ENCODE data around the gene CDC6.

Gene CDC6, protein sequence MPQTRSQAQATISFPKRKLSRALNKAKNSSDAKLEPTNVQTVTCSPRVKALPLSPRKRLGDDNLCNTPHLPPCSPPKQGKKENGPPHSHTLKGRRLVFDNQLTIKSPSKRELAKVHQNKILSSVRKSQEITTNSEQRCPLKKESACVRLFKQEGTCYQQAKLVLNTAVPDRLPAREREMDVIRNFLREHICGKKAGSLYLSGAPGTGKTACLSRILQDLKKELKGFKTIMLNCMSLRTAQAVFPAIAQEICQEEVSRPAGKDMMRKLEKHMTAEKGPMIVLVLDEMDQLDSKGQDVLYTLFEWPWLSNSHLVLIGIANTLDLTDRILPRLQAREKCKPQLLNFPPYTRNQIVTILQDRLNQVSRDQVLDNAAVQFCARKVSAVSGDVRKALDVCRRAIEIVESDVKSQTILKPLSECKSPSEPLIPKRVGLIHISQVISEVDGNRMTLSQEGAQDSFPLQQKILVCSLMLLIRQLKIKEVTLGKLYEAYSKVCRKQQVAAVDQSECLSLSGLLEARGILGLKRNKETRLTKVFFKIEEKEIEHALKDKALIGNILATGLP

DNA sequence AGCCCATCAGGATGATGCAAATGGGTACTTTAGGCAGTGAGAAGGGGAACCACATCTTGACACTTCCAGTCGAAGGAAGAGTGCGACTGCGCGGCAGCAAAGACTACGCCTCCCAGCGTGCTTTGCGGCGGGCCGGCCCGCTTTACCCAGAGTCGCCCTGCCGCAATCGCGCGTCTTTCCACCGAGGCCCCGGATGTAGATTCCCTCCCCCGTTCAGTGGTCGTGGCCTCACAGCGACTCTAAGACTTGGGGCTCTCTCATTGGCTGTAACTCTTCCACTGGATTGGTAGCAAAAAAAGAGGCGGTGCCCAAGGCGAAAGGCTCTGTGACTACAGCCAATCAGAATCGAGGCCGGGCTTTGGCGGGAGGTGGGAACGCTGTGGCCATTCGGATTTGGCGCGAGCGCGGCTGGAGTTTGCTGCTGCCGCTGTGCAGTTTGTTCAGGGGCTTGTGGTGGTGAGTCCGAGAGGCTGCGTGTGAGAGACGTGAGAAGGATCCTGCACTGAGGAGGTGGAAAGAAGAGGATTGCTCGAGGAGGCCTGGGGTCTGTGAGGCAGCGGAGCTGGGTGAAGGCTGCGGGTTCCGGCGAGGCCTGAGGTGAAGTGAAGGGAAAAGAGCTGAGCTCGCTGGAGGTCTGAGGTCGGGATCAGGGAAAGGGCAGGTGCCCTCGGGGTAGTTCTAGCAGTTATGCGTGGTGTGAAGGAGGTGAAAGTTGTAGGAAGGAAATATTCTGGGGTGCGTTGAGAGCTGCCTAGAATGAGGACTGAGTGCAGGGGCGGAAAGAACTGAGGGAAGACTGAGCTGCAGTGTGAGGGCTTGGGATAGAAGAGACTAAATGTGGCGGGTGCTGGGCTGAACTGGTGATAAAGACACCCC, at the start of gene CDC6:
TSS of gene CDC6 (plus strand) at position 386 of the 876 bp plus-strand sequence. CDS start 1,542 bp downstream, outside the sequence.
- DNase-seq (ENCODE audit: low spot score): peak; percentile 88

DNA sequence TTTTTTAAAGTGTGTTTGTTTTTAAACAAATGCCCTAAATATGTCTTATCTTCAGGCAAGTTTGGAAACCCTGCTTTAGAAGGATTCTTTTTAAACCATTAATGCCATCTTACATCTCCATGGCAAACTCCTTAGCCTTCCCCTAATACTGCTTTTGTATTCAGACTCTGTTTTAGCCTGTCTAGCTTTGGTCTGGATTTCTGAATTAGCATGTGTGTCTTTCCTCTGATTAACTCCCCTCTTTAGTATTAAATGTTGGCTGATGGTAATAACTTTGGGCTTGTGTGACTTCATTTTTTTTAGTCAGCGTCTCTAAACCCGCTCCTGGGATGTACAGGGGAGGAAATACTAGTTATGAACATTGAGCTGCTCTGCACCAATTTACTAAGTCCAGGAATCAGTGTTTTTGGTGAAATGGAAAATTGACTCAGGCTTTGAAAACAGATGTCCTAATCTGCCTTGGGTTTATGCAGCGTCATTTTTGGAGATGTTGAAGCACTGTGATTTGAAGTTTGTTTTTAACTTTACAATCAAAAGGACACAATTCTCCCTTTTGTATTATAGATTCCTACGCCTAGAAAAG, 46.3 kb upstream of the CDC6 start:
- no peak for DNase-seq (ENCODE audit: low spot score)

DNA sequence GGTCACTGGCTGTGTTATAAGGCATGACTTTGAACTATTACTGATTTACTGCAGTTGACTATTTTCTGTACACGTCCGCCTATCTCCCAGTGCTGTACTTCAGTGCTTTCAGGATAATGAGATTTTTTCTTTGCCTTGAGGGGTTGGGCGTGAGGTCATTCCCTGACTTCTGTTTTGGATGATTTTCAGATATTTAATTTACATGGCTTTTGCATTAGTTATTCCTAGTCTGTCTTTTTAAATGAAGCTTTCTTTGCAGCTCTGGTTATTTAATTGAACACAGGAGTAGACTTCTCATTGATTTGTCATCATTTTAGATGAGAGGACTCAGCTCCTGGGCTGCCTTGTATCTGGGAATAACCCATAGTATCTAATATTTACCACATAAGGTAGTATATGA, 44.9 kb upstream of the CDC6 start:
- no peak for DNase-seq (ENCODE audit: low spot score)

DNA sequence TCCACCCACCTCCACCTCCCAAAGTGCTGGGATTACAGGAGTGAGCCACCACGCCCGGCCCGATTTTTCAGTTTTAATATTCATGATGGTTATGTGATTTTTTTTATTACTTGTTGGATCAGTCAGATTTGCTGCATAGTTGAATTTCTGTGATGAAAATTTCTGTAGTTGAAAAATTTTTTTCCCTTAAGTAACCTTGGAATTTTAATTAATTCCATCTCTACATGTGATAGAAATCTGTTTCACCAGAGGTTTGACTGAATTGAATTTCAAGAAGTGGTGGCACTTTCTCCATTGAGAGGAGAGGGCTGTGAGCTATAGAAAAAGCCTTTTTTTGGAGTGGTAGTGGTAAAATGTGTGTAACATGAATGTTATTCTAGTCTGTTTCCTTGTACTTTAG, 43.9 kb upstream of the CDC6 start:
- DNase-seq (ENCODE audit: low spot score): no peak

DNA sequence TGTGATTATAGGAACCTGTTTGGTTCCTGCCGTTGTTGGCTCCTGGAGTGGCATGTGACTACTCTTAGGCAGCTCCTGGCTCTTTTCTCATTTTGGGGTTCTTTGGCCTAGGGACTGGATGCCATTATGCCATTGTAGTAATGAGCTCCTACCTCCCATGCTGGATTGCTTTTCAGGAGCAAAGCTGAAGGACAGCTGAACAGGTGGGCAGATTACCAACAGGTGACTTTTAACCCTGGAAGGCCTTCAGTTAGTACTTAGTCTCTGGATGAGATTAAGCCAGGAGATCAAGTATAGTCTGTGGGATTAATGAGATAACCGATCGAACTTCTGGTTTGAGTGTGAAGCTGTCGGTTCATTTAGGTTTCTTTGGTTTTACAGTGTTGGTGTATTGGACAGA, 43.4 kb upstream of the CDC6 start:
- DNase-seq (ENCODE audit: low spot score): no peak

DNA sequence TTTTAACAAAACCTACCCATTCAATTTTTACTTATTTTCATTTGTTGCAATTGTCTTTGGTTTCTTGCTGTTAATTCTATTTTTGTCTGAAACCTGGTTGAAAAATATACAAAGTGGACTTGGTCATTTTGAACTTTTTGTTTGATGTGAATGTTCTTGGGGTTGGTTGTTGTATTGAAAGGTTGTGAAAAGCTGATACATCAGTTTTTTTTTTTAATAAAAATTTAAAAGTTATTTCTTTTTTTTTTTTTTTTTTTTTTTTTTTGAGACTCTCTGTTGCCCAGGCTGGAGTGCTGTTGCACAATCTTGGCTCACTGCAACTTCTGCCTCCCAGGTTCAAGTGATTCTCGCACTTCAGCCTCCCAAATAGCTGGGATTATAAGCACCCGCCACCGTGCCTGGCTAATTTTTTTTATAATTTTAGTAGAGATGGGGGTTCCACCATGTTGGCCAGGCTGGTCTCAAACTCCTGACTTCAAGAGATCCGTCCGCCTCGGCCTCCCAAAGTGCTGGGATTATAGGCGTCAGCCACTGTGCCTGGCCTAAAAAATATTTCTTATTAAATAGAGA, 39.7 kb upstream of the CDC6 start:
- DNase-seq (ENCODE audit: low spot score): no peak

DNA sequence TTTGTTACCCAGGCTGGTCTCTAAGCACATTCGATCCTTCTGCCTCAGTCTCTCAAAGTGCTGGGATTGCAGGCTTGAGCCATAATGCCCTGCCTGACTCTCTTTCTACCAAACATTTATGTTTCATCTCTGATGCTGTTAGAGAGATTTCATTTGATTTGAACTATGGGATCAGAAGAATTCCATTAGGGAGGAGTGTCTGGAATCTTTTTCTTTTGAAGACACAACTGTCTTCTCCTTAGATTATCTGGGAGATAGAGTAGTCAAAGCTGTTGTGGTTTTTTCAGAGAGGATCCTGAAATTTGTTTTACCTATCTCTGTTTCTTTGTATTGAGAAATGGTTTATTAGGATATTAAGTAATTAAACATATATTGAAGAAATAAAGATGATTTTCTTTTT, 39.2 kb upstream of the CDC6 start:
- DNase-seq (ENCODE audit: low spot score): no peak

DNA sequence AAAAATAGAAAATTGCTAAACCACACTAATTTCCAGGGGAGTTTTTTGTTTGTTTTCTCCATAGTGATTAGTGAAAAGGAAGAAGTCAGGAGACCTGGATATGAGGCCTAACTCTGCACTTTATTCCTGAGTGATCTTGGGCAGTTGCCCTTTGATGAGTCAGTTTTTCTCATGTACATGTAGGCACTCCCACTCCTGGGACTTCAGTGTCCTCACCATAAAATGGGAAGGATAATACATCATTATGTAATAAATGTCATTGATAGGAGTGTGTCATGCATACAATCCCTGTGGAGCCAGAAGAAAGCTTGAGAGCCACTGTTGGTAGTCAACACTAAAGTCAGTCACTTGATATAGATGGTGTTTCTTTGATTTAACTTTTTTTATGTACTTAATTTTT, 36.1 kb upstream of the CDC6 start:
- no peak for DNase-seq (ENCODE audit: low spot score)

DNA sequence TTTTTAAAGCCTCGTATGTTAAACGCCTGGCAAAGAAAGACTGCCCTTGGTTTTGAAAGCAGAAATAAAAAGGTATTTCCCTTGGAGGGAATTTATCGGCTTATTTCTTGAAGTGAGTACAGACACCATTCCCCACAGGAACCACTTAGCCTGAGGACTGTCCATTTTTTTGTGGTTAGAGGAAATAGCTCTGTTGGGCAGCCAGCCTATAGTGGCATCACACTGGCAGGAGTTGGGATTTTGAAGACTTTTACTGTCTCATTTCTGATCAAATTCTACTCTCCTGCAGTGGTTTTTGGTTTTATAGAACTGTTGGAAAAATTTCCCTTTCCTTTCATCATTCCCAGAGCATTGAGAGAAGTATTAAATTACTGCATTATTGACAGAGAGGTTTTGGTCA, 34.1 kb upstream of the CDC6 start:
- DNase-seq (ENCODE audit: low spot score): no peak

DNA sequence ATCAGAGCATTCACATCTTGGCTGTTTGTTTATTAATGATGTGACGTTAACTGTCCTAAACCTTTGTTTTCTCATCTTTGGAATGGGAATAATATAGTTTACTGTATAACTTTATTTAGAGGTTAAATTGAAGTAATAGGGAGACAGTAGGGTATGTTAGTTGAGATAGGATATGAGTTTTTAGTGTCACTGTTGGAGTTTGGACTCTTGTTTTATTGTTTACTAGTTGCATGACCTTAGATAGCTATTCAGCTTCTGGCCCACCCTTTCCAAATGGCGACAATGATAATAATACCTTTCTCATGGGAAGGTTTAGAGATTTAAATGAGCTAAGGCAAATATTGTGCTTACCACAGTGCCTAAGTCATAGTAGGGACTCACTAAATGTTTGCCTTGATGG, 28.2 kb upstream of the CDC6 start:
- no peak for DNase-seq (ENCODE audit: low spot score)

DNA sequence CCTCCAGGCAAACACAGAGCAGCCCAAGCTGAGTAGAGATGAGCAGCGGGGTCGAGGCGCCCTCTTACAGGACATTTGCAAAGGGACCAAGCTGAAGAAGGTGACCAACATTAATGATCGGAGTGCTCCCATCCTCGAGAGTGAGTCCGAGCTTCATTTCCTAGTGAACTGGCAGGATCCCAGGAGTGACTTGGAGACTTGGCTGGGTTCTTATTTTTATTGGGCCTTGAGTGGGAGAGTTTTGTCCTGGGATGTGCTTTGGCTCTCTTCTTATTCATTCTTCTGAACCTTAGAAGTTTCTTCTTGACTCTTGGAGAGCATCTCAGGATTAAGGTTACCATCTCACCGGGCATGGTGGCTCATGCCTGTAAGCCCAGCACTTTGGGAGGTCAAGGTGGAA, 27.2 kb upstream of the CDC6 start:
- no peak for DNase-seq (ENCODE audit: low spot score)

DNA sequence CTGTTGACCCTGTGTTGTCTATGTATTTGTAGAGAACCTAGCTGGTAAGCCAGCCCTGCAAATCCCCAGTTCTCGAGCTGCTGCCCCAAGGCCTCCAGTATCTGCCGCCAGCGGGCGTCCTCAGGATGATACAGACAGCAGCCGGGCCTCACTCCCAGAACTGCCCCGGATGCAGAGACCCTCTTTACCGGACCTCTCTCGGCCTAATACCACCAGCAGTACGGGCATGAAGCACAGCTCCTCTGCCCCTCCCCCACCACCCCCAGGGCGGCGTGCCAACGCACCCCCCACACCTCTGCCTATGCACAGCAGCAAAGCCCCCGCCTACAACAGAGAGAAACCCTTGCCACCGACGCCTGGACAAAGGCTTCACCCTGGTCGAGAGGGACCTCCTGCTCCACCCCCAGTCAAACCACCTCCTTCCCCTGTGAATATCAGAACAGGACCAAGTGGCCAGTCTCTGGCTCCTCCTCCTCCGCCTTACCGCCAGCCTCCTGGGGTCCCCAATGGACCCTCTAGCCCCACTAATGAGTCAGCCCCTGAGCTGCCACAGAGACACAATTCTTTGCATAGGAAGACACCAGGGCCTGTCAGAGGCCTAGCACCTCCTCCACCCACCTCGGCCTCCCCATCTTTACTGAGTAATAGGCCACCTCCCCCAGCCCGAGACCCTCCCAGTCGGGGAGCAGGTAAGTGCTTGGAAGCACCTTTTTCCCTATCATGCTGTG, 23.1 kb upstream of the CDC6 start:
- DNase-seq (ENCODE audit: low spot score): no peak

DNA sequence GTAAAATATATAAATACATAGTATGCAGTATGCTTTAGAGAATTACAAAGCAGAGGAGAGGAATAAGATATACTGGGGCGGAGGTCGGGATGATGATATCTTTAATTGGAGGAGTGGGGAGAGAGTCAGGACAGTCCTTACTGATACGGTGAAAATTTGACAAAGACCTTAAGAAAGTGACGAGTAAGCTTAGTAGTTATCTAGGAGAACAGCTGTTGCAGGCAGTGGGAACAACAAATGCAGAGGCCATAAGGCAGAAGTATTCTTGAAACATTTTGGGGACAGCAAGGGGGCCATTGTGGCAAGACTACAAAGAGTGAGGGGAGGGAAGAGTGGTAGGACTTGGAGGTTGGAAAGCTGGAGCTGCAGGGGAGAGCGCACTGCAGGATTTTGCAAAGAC, 22.3 kb upstream of the CDC6 start:
- DNase-seq (ENCODE audit: low spot score): no peak

DNA sequence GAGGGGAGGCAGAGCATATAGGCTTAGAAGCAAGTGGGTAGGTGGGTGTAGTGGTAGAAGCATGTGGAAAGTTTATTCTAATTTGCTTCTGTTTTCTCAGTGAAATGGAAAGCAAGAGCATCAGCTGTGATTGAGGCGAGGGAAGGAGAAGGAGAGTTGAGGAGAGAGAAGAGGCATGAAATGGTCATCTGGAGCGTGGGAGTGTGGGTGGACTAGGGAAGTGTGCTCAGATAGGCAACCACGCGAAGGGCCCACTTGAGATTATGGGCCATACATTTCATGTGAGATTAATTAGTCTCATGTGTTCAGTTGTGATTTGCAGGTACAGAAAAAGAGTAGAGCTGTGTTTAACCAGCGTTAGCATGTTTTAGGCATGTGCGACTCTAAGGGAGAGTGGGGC, 20.8 kb upstream of the CDC6 start:
- DNase-seq (ENCODE audit: low spot score): no peak

DNA sequence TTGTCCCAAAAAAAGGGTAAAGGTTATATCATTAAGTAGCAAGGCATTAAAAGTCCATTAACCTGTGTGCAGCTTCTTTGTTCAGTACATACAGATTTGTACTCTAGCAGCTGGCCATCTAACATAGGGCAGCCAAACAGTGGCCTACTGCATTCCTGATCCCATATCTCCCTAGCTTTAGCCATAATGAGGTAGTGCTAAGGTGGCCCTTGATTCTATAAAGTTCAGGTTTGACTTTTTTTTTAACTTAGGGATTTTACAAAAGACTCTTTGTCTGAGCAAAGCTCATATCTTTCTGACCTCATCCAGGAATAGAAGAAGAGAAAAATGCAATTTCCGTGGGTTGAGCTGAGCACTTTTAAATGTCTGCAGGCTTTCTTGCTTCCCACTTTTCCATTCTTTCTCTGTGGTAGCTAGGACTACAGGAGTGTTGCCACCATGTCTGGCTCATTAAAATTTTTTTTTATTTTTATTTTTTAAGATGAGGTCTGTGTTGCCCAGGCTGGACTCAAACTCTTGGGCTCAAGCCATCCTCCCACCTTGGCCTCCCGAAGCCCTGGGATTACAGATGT, 19.5 kb upstream of the CDC6 start:
- DNase-seq (ENCODE audit: low spot score): peak; percentile 31

DNA sequence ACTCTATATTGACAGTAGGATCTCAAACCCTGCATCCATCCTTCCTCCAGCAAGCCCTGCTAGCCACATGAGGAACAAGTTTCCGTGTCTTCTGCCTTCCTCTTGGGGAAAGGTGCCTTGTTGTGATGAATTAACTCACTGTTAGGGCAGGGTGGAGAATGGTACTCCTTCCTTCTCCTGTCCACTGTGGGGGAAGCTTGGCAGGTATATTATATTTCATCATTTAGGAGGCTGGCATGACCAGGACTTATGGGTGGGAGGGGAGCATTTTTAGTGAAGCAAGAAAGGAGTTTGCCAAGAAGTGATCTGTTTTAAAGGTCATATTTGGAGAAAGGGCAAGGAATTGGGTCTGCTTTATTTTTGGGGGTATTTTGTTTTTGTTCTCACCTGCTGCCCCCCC, 9.3 kb upstream of the CDC6 start:
- no peak for DNase-seq (ENCODE audit: low spot score)

DNA sequence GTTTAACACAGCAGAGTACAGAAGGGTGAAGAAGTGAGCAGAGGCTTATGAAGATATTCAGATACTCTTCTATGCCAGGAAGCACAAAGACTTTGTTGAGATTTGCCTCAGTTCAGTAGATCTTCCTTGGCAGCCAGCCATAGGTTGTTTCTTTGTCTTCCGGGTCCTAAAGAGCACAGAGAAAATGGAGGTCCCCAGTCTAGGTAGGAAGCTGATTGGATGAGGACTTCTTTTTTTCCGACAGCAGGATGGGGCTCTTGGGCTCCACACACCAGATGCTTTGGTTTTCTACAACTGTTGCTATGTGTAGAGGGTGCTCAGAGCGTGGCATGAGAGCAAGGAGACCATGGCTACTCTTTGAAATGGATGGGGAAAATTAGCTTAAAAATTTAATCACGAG, 8.3 kb upstream of the CDC6 start:
- no peak for DNase-seq (ENCODE audit: low spot score)

DNA sequence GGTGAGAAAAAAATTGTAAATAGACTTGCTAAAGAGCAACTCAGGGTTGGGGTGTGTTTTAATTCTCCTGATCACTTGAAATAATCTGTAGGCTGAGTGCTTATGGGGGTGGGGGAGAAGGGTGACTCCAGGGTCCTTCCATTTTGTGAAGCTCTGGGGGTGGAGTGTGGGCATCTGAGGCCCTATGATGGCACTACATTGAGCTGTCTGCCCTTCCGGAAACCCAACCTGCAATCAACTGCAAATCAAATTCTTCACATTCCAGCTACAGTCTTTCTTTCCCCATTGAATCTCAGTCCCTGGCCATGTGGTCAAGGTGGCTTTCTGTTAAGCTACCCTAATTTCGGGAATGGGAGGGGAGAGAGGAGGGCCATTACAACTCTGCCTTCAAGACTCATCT, 6.0 kb upstream of the CDC6 start:
- no peak for DNase-seq (ENCODE audit: low spot score)

DNA sequence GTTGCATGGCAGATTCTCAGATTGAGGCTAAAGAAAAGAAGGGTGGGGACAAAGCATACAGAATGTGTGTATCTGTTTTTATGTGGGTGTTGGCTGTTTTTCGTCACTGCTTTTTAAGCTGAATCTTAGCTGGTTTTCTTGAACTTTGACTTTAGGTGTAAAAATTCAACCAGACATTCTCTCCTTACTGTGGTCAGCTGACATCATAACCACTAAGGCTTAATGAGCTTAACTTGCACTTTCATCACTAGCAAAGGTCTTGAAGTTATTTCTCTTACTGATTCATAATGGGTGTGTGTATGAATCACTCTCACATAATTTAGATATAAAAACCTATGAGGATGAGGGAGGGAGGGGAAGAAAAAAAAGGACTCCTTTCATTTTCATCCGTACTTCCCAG, 4.0 kb upstream of the CDC6 start:
- no peak for DNase-seq (ENCODE audit: low spot score)

DNA sequence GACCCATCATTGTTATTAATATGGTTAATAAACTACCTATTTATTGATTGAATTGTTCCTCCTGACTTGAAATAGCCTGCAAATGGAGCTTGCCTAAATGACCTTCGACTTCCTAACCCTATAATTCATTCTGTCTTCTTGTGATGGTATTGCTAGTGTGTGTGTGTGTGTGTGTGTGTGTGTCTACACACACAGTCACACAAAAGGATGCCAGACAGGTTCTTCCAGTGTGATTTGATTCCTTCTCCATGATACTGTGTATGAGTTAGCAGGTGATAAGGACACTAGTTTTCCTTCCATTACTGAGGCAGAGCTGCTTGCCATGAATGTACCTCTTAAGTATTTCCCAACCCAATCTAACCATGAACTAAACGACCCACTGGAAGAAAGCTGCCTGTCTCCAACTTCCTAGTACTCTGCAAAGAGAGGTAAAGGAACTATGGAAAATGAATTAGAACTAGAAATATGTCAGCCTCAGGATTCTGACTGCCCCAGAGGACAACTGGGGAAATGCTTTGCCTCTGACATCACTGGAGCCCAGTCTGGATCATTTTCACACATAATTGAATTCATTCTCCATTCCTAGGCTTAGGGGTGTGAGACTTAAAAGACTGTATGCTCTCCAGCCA, 3.5 kb upstream of the CDC6 start:
- DNase-seq (ENCODE audit: low spot score): no peak

DNA sequence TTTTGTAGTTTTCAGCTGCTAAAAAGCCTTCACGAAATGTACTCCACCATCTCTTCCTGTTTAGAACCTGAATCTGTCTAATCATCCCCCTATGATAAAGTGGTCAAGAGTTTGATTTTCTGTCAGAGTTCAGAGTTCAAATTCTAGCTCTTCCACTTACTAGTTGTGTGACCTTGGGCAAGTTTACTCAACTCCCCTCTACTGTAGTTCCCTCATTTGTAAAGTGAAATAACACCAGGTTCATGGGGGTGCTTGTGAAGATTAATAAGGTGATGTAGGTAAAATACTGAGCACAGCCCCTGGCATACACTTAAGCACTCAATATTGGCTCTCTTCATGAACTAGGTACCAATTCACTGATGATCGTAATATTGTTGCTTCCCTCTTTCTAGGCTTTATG, 1.2 kb upstream of the CDC6 start:
- no peak for DNase-seq (ENCODE audit: low spot score)
